ENCODE results near the gene KCNA10. TPM values are rescaled to one million over a fixed set of nuclear protein-coding genes. Genes with fewer than 3 reads are reported as not detected.

KCNA10 gene
- total and polyA plus RNA-seq, 2 donors (not counting 3 experiments of a cell fraction or from before 2014, with no cell fraction given) = not detected

DNA sequence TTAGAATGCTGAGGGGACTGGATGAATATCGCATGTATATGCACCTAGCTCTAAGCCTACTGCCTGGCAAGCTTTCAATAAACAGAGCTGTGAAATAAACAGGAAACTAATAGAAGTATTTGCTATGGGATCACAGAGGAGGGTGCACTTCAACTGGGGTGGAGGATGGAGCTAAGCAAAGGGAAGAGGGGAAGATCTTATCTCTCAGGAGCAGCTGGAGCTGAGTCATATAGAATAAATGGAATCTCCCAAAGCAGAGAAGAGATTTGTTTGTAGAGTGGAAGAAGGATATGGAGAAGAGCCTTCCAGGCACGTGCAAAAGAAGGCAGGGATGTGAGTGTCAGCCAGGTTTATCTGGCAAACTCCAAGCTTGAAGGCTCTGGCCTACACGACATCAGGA, 17.0 kb upstream of the KCNA10 start:
- TF ChIP-seq GATA2 (IDR thresholded peaks at IDR 0.05; ENCODE audit: insufficient read depth, insufficient read length, low read depth, low read length) = peak; percentile 11
- TF ChIP-seq, protein P1, sequence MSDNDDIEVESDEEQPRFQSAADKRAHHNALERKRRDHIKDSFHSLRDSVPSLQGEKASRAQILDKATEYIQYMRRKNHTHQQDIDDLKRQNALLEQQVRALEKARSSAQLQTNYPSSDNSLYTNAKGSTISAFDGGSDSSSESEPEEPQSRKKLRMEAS (IDR thresholded peaks at IDR 0.05; ENCODE audit: insufficient read depth, insufficient read length) = no peak
- no peak for TF ChIP-seq CTCF (IDR thresholded peaks at IDR 0.05; ENCODE audit: extremely low read depth in 1 of 2, insufficient read depth in 1 of 2, low read depth in 1 of 2, low read length in 2 of 2)
- no peak for TF ChIP-seq MYC (IDR thresholded peaks at IDR 0.05; ENCODE audit: low read depth, low read length)
- H3K79me2 ChIP-seq (ENCODE audit: control insufficient read depth, insufficient read depth, low read length) = no peaks in the 10 kb centered on the region
- H2AFZ ChIP-seq (ENCODE audit: low read depth, low read length) = no peak overlapping the region
- FAIRE-seq = no peak
- H3K36me3 ChIP-seq (ENCODE audit: control insufficient read depth in 2 of 2, extremely low read depth in 1 of 2, insufficient read depth in 2 of 2, low read length in 2 of 2) = no peaks in the 10 kb centered on the region
- no peaks in the 10 kb centered on the region for H3K27me3 ChIP-seq (ENCODE audit: control insufficient read depth in 2 of 2, insufficient read depth in 2 of 2, low read length in 2 of 2)
- POLR2A ChIA-PET = no interaction called here
- H3K4me2 ChIP-seq (ENCODE audit: insufficient read depth, low read length) = no peak overlapping the region
- dilution Hi-C loops (cut with MboI; ENCODE audit: extremely low pct_ligation_motif_present, low sequenced_read_pairs) (no loop called here), intact Hi-C loops (cut with micrococcal nuclease) (no loop called here)
- no peaks in the 10 kb centered on the region for H3K9me3 ChIP-seq (replicated peaks; ENCODE audit: control insufficient read depth, insufficient read depth, low read length)
- BruUV-seq (replicated peaks) = no TSS peak
- CTCF ChIA-PET = interaction anchor here (1.0 to 1.1 kb wide), 2 partner anchors 11 to 40 kb away, joined by 3 read pairs; no protein-coding TSS in a partner anchor
- no peak for DNase-seq (ENCODE audit: low read depth, low spot score)
- no peak overlapping the region for H3K4me3 ChIP-seq (replicated peaks in 1 of 3; ENCODE audit: insufficient read depth in 1 of 3, low read depth in 1 of 3, low read length in 3 of 3)
- no peaks in the 10 kb centered on the region for H3K4me1 ChIP-seq (ENCODE audit: control insufficient read depth, extremely low read depth, insufficient read depth, low read length)
- no peak overlapping the region for H3K27ac ChIP-seq (ENCODE audit: insufficient read depth, low read depth, low read length)
- H4K20me1 ChIP-seq (replicated peaks; ENCODE audit: control insufficient read depth, extremely low read depth, insufficient read depth, low read length) = no peaks in the 10 kb centered on the region
- H3K9ac ChIP-seq (replicated peaks; ENCODE audit: extremely low read depth, insufficient read depth, low read length) = no peak overlapping the region
- no peaks in the 10 kb centered on the region for H3K9me1 ChIP-seq (replicated peaks; ENCODE audit: control insufficient read depth, extremely low read depth, insufficient read depth, low read length)

GRCh38 chr1:110533230-110533629, 14.3 kb upstream of the KCNA10 start:
- H2AFZ ChIP-seq (ENCODE audit: low read depth, low read length) = no peak overlapping the region
- FAIRE-seq = no peak
- H3K4me2 ChIP-seq (ENCODE audit: insufficient read depth, low read length) = no peak overlapping the region
- no peak overlapping the region for H3K9ac ChIP-seq (replicated peaks; ENCODE audit: extremely low read depth, insufficient read depth, low read length)
- no peaks in the 10 kb centered on the region for H3K9me3 ChIP-seq (replicated peaks; ENCODE audit: control insufficient read depth, insufficient read depth, low read length)
- ChIA-PET CTCF (interaction anchor here (1.4 to 2.2 kb wide), 2 partner anchors 233 to 250 kb away, joined by 3 to 5 read pairs; no protein-coding TSS in a partner anchor), POLR2A (no interaction called here)
- no peaks in the 10 kb centered on the region for H3K9me1 ChIP-seq (replicated peaks; ENCODE audit: control insufficient read depth, extremely low read depth, insufficient read depth, low read length)
- dilution Hi-C loops (cut with MboI; ENCODE audit: extremely low pct_ligation_motif_present, low sequenced_read_pairs) (no loop called here), intact Hi-C loops (cut with micrococcal nuclease) (no loop called here)
- H3K36me3 ChIP-seq (ENCODE audit: control insufficient read depth in 2 of 2, extremely low read depth in 1 of 2, insufficient read depth in 2 of 2, low read length in 2 of 2) = no peaks in the 10 kb centered on the region
- H4K20me1 ChIP-seq (replicated peaks; ENCODE audit: control insufficient read depth, extremely low read depth, insufficient read depth, low read length) = no peaks in the 10 kb centered on the region
- TF ChIP-seq JUN (IDR thresholded peaks at IDR 0.05; ENCODE audit: borderline replicate concordance, insufficient read depth, insufficient read length, low read depth) (no peak), CTCF (IDR thresholded peaks at IDR 0.05; ENCODE audit: extremely low read depth in 1 of 2, insufficient read depth in 1 of 2, low read depth in 1 of 2, low read length in 2 of 2) (no peak), FOS (IDR thresholded peaks at IDR 0.05; ENCODE audit: borderline replicate concordance, insufficient read depth, low read length) (no peak), GATA2 (IDR thresholded peaks at IDR 0.05; ENCODE audit: insufficient read depth, insufficient read length, low read depth, low read length) (no peak), EZH2 (IDR thresholded peaks at IDR 0.05; ENCODE audit: borderline replicate concordance, low read depth, low read length, severe bottlenecking) (no peak), POLR2A (IDR thresholded peaks at IDR 0.05; ENCODE audit: low read depth, low read length) (no peak), POLR2AphosphoS5 (IDR thresholded peaks at IDR 0.05; ENCODE audit: insufficient read depth, low read depth, low read length) (no peak), MYC (IDR thresholded peaks at IDR 0.05; ENCODE audit: low read depth, low read length) (no peak)
- TF ChIP-seq, protein P1 (IDR thresholded peaks at IDR 0.05; ENCODE audit: insufficient read depth, insufficient read length) = no peak
- peaks cover 0 to under 1% of the 10 kb centered on the region in 2 experiments for H3K27me3 ChIP-seq (ENCODE audit: control insufficient read depth in 2 of 2, insufficient read depth in 2 of 2, low read length in 2 of 2)
- no peak for DNase-seq (ENCODE audit: low read depth, low spot score)
- H3K4me3 ChIP-seq (replicated peaks in 1 of 3; ENCODE audit: insufficient read depth in 1 of 3, low read depth in 1 of 3, low read length in 3 of 3) = no peak overlapping the region
- H3K27ac ChIP-seq (ENCODE audit: insufficient read depth, low read depth, low read length) = no peak overlapping the region
- BruUV-seq (replicated peaks) = no TSS peak
- H3K79me2 ChIP-seq (ENCODE audit: control insufficient read depth, insufficient read depth, low read length) = no peaks in the 10 kb centered on the region
- H3K4me1 ChIP-seq (ENCODE audit: control insufficient read depth, extremely low read depth, insufficient read depth, low read length) = no peaks in the 10 kb centered on the region
